ENCODE results near the gene CD47. TPM values are rescaled to one million over a fixed set of nuclear protein-coding genes. Genes with fewer than 3 reads are reported as not detected.

The CD47 gene
- total and polyA plus RNA-seq, 2 donors (not counting 1 experiment from before 2014, with no cell fraction given) = 86.4 to 259 TPM

- Histone ChIP-seq H3K4me3 (ENCODE audit: control extremely low read depth in 1 of 5, extremely low read depth in 1 of 5, insufficient read depth in 1 of 5, low read depth in 2 of 5, low read length in 4 of 5) (no peak overlapping the region), H3K4me1 (ENCODE audit: control insufficient read depth in 2 of 2, insufficient read depth in 2 of 2, low read length in 2 of 2) (peaks cover 18 to 19% of the 10 kb centered on the region in 2 donors), H3K9me3 (ENCODE audit: control extremely low read depth in 1 of 3, control insufficient read depth in 2 of 3, insufficient read depth in 1 of 3, low read length in 2 of 3) (peaks cover 0 to 6% (median 0%) of the 10 kb centered on the region in 3 donors), H3K9ac (ENCODE audit: low read length) (no peak overlapping the region), H2AFZ (ENCODE audit: insufficient read depth, low read depth, low read length, poor library complexity, severe bottlenecking) (no peak overlapping the region), H3K4me2 (replicated peaks; ENCODE audit: low read depth, low read length, poor library complexity, severe bottlenecking) (no peak overlapping the region), H4K20me1 (ENCODE audit: control insufficient read depth, insufficient read depth, low read length, poor library complexity, severe bottlenecking) (no peaks in the 10 kb centered on the region), H3K27me3 (replicated peaks in 1 of 4; ENCODE audit: control extremely low read depth in 1 of 4, control insufficient read depth in 3 of 4, insufficient read depth in 4 of 4, low read length in 3 of 4) (no peaks in the 10 kb centered on the region), H3K79me2 (ENCODE audit: control insufficient read depth, insufficient read depth, low read length) (peaks cover 34% of the 10 kb centered on the region), H3K27ac (ENCODE audit: low read length in 2 of 2) (peak overlapping the region in 1 of 2 donors; percentile 23), H3K36me3 (replicated peaks in 1 of 2; ENCODE audit: control extremely low read depth in 1 of 2, control insufficient read depth in 1 of 2, extremely low read depth in 1 of 2, insufficient read depth in 2 of 2, low read length in 1 of 2) (no peaks in the 10 kb centered on the region)
- Mint-ChIP-seq H3K4me3 (peak overlapping the region; percentile 36), H3K4me1 (peaks cover 27% of the 10 kb centered on the region), H3K9me3 (ENCODE audit: insufficient read depth) (no peaks in the 10 kb centered on the region), H3K27me3 (no peaks in the 10 kb centered on the region), H3K27ac (peak overlapping the region; percentile 89)
- CTCF ChIA-PET = interaction anchor here (0.6 to 2.5 kb wide), 7 partner anchors 11 to 166 kb away, joined by 3 to 6 read pairs (median 3); partner anchors contain the start of gene IFT57
- ATAC-seq (ENCODE audit: low read depth) = no peak
- intact Hi-C loops (cut with micrococcal nuclease) = no loop called here
- POLR2A ChIA-PET = interaction anchor here (0.7 to 5.0 kb wide), 5 partner anchors 8 to 130 kb away, joined by 3 to 40 read pairs (median 7); no protein-coding TSS in a partner anchor
- DNase-seq = no peak
- no peak for TF ChIP-seq CTCF (IDR thresholded peaks at IDR 0.05)
- no peak for TF ChIP-seq EZH2 (IDR thresholded peaks at IDR 0.05; ENCODE audit: borderline replicate concordance, insufficient read depth, low read depth, low read length, poor library complexity, severe bottlenecking)
Measured at GRCh38 chr3:108093021-108093420, 2.2 kb upstream of the CD47 start.

GRCh38 chr3:108092501-108092900, 1.7 kb upstream of the CD47 start:
- H3K4me3 ChIP-seq (ENCODE audit: control extremely low read depth in 1 of 5, extremely low read depth in 1 of 5, insufficient read depth in 1 of 5, low read depth in 2 of 5, low read length in 4 of 5) = no peak overlapping the region
- Mint-ChIP-seq H3K9me3 (ENCODE audit: insufficient read depth) (no peaks in the 10 kb centered on the region), H3K4me1 (peaks cover 27% of the 10 kb centered on the region), H3K4me3 (peak overlapping the region; percentile 99), H3K27me3 (no peaks in the 10 kb centered on the region), H3K27ac (peak overlapping the region; percentile 89)
- peaks cover 40% of the 10 kb centered on the region for H3K79me2 ChIP-seq (ENCODE audit: control insufficient read depth, insufficient read depth, low read length)
- DNase-seq = no peak
- H3K36me3 ChIP-seq (replicated peaks in 1 of 2; ENCODE audit: control extremely low read depth in 1 of 2, control insufficient read depth in 1 of 2, extremely low read depth in 1 of 2, insufficient read depth in 2 of 2, low read length in 1 of 2) = no peaks in the 10 kb centered on the region
- H4K20me1 ChIP-seq (ENCODE audit: control insufficient read depth, insufficient read depth, low read length, poor library complexity, severe bottlenecking) = no peaks in the 10 kb centered on the region
- no peak overlapping the region for H3K9ac ChIP-seq (ENCODE audit: low read length)
- H3K4me1 ChIP-seq (ENCODE audit: control insufficient read depth in 2 of 2, insufficient read depth in 2 of 2, low read length in 2 of 2) = peaks cover 19 to 24% of the 10 kb centered on the region in 2 donors
- intact Hi-C loops (cut with micrococcal nuclease) = no loop called here
- no peaks in the 10 kb centered on the region for H3K27me3 ChIP-seq (replicated peaks in 1 of 4; ENCODE audit: control extremely low read depth in 1 of 4, control insufficient read depth in 3 of 4, insufficient read depth in 4 of 4, low read length in 3 of 4)
- POLR2A ChIA-PET = interaction anchor here (0.7 to 5.0 kb wide), 5 partner anchors 9 to 131 kb away, joined by 3 to 40 read pairs (median 7); no protein-coding TSS in a partner anchor
- peak overlapping the region; percentile 6 for H3K4me2 ChIP-seq (replicated peaks; ENCODE audit: low read depth, low read length, poor library complexity, severe bottlenecking)
- WGBS (ENCODE audit: insufficient coverage) = no CpG with 5 or more reads among the region's 3 CpGs
- H2AFZ ChIP-seq (ENCODE audit: insufficient read depth, low read depth, low read length, poor library complexity, severe bottlenecking) = no peak overlapping the region
- peak overlapping the region in 1 of 2 donors; percentile 23 for H3K27ac ChIP-seq (ENCODE audit: low read length in 2 of 2)
- no peak for ATAC-seq (ENCODE audit: low read depth)
- peaks cover 0 to 6% (median 0%) of the 10 kb centered on the region in 3 donors for H3K9me3 ChIP-seq (ENCODE audit: control extremely low read depth in 1 of 3, control insufficient read depth in 2 of 3, insufficient read depth in 1 of 3, low read length in 2 of 3)
- TF ChIP-seq CTCF (IDR thresholded peaks at IDR 0.05) = no peak
- no peak for TF ChIP-seq EZH2 (IDR thresholded peaks at IDR 0.05; ENCODE audit: borderline replicate concordance, insufficient read depth, low read depth, low read length, poor library complexity, severe bottlenecking)
- CTCF ChIA-PET = interaction anchor here (0.6 to 2.5 kb wide), 7 partner anchors 11 to 130 kb away, joined by 3 to 6 read pairs (median 3); partner anchors contain the start of gene IFT57
